Progenitor cell of endocrine pancreas (in vitro differentiated cells): ENCODE data around the gene KRT27. TPM values are rescaled to one million over a fixed set of nuclear protein-coding genes. Genes with fewer than 3 reads are reported as not detected.

Experiments used
- DNase-seq: peaks from one replicate; pipeline ENCODE4 v3.0.0; 2021; ENCODE audit warnings: low spot score; ENCODE audit not compliant: unreplicated experiment
- H3K27ac Mint-ChIP-seq: 2 replicates; pipeline ENCODE4 v1.8.0; 2021; ENCODE audit warnings: mild to moderate bottlenecking, moderate library complexity, mixed read lengths
- H3K27me3 Mint-ChIP-seq: 2 replicates; pipeline ENCODE4 v1.8.0; 2021; ENCODE audit warnings: mixed read lengths
- H3K36me3 Mint-ChIP-seq: 2 replicates; pipeline ENCODE4 v1.8.0; 2022; ENCODE audit warnings: mixed read lengths; ENCODE audit not compliant: insufficient read depth
- H3K4me1 Mint-ChIP-seq: 2 replicates; pipeline ENCODE4 v1.8.0; 2021; ENCODE audit warnings: low read depth, mixed read lengths
- H3K4me3 Mint-ChIP-seq: 2 replicates; pipeline ENCODE4 v1.8.0; 2021; ENCODE audit warnings: low read depth, mild to moderate bottlenecking, moderate library complexity, mixed read lengths
- H3K9me3 Mint-ChIP-seq: 2 replicates; pipeline ENCODE4 v1.8.0; 2021; ENCODE audit warnings: low read depth, mixed read lengths
- CTCF ChIP-seq: fragments of 200-600 bp; sonication (generic); IDR thresholded peaks from one replicate; pipeline ENCODE4 v1.5.0; 2021; ENCODE audit warnings: antibody characterized with exemption, mild to moderate bottlenecking; ENCODE audit not compliant: unreplicated experiment
- total RNA-seq: library from RNA; stranded (reverse); gene quantifications from 2 replicates; pipeline ENCODE4 v1.2.1, GENCODE V29; 2021

KRT27 gene
- total RNA-seq, 1 donor from 2014 or later = not detected

DNA sequence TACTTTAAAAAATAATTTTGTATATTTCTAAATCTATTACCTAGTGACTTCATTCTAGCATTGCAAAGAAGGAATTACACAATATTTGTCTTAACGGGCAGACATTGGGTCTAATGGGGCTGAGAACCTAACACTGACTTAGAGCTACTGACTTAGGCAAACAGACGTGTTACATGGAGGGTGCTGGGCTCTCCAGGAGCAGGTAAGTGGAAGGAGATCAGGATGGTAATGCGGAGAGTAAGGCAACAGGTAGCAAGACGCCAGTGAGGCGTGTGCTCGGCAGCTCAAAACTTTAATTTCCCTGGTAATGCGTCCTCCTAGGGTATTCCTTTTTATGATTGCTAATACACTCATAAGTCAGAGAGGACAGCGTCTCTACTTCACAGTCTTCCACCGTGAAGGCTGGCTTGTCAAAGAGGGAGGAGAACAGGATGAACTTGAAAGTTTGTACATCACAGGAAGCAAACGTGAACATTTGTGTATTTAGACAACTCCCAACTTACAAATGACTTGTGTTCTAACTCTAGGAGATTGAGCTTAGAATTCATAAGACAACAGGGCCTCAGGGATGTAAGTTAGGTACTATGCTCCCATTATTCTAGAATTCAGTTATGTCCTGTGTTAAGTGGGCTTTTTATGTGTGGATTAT, 12.8 kb upstream of the KRT27 start:
- Mint-ChIP-seq H3K36me3 (no peaks in the 10 kb centered on the region), H3K4me3 (no peak overlapping the region), H3K27ac (no peak overlapping the region), H3K27me3 (peaks cover 24% of the 10 kb centered on the region), H3K9me3 (no peaks in the 10 kb centered on the region), H3K4me1 (no peaks in the 10 kb centered on the region)
- no peak for TF ChIP-seq CTCF
- DNase-seq = no peak

- TF ChIP-seq CTCF = no peak
- no peak overlapping the region for H3K4me3 Mint-ChIP-seq
Measured at GRCh38 chr17:40794466-40794865, 12.1 kb upstream of the KRT27 start.

GRCh38 chr17:40793832-40794231, 11.5 kb upstream of the KRT27 start:
- no peak for TF ChIP-seq CTCF
- DNase-seq = no peak
- Mint-ChIP-seq H3K9me3 (no peaks in the 10 kb centered on the region), H3K4me1 (no peaks in the 10 kb centered on the region), H3K36me3 (no peaks in the 10 kb centered on the region), H3K27me3 (peaks cover 20% of the 10 kb centered on the region), H3K27ac (no peak overlapping the region), H3K4me3 (no peak overlapping the region)

More at GRCh38 chr17:40794466-40794865, 12.1 kb upstream of the KRT27 start:
- H3K27me3 Mint-ChIP-seq = peaks cover 23% of the 10 kb centered on the region
- no peaks in the 10 kb centered on the region for H3K36me3 Mint-ChIP-seq
- H3K4me1 Mint-ChIP-seq = no peaks in the 10 kb centered on the region
- no peak for DNase-seq
- H3K27ac Mint-ChIP-seq = no peak overlapping the region
- H3K9me3 Mint-ChIP-seq = no peaks in the 10 kb centered on the region

DNA sequence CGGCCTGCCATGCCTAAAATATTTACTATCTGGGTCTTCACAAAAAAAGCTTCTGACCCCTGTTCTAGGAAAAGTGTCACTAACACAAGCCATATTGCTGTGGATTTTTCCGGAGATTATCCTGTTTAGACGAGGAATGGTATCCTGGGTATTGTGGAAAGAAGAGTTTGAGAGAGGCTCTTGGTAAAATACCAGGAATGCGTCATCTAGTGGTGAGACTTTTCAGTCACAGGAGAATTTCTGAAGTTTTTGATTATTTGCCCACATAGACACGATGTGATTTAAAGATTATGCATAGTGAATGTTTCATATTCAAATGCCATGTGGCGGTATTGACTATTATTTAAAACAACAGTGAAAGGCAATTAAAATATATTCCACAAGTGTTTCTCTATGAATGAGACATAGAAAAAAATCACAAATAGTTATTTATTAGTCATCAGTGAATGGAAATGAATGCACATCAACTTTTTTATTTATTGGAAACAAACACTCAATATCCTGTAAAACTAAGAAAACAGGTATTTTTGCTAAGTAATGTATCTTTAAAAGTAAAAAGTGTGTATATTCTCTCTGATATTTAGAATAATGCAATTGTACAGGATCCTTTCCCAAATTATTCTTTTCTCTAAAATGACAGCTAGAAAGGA, 9.6 kb upstream of the KRT27 start:
- no peak overlapping the region for H3K27ac Mint-ChIP-seq
- no peaks in the 10 kb centered on the region for H3K9me3 Mint-ChIP-seq
- no peaks in the 10 kb centered on the region for H3K4me1 Mint-ChIP-seq
- H3K27me3 Mint-ChIP-seq = peaks cover 25% of the 10 kb centered on the region
- no peaks in the 10 kb centered on the region for H3K36me3 Mint-ChIP-seq
- TF ChIP-seq CTCF = peak; percentile 70
- no peak for DNase-seq
- no peak overlapping the region for H3K4me3 Mint-ChIP-seq

GRCh38 chr17:40791111-40791510, 8.8 kb upstream of the KRT27 start:
- H3K4me3 Mint-ChIP-seq = no peak overlapping the region
- H3K4me1 Mint-ChIP-seq = no peaks in the 10 kb centered on the region
- H3K36me3 Mint-ChIP-seq = no peaks in the 10 kb centered on the region
- H3K27ac Mint-ChIP-seq = no peak overlapping the region
- H3K27me3 Mint-ChIP-seq = peaks cover 22% of the 10 kb centered on the region
- TF ChIP-seq CTCF = no peak
- no peak for DNase-seq
- H3K9me3 Mint-ChIP-seq = no peaks in the 10 kb centered on the region
